Measurements from ENCODE around the gene BRWD1. TPM values are rescaled to one million over a fixed set of nuclear protein-coding genes. Genes with fewer than 3 reads are reported as not detected.

BRWD1 gene
- total and polyA plus RNA-seq, 3 donors from 2014 or later, result 32.8 to 123 (median 102) TPM

- WGBS, 2 donors, result 83 to 89% methylated on average over 4 of the region's 4 CpGs
- no peak for DNase-seq
- intact Hi-C loops (cut with DNase I; ENCODE audit: low total_unique reads), result no loop called here
Measured at GRCh38 chr21:39175154-39175553, 138.3 kb downstream of the BRWD1 start.

GRCh38 chr21:39173716-39174680 is 139.4 kb downstream of the BRWD1 start:
- Histone ChIP-seq H3K9me3 (no peaks in the 10 kb centered on the region), H3K4me1 (no peaks in the 10 kb centered on the region), H3K4me3 (no peak overlapping the region), H3K36me3 (ENCODE audit: low read depth, missing control alignments) (no peaks in the 10 kb centered on the region), H3K27ac (no peak overlapping the region), H3K27me3 (no peaks in the 10 kb centered on the region)
- TF ChIP-seq CTCF (IDR thresholded peaks at IDR 0.05) (no peak), POLR2A (IDR thresholded peaks at IDR 0.05) (no peak)
- intact Hi-C loops (cut with DNase I; ENCODE audit: low total_unique reads), result no loop called here
- 88 to 91% methylated on average over 3 of the region's 3 CpGs for WGBS, 2 donors
- DNase-seq, result no peak

More at GRCh38 chr21:39175154-39175553, 138.3 kb downstream of the BRWD1 start:
- Histone ChIP-seq H3K36me3 (ENCODE audit: low read depth, missing control alignments) (no peaks in the 10 kb centered on the region), H3K27me3 (no peaks in the 10 kb centered on the region), H3K4me3 (no peak overlapping the region), H3K4me1 (no peaks in the 10 kb centered on the region), H3K9me3 (no peaks in the 10 kb centered on the region), H3K27ac (no peak overlapping the region)
- TF ChIP-seq CTCF (IDR thresholded peaks at IDR 0.05) (peak in 1 of 3 experiments; percentile 72), POLR2A (IDR thresholded peaks at IDR 0.05) (no peak)

- H3K4me1 ChIP-seq, result no peaks in the 10 kb centered on the region
- WGBS, 2 donors, result 88 to 94% methylated on average over 5 of the region's 5 CpGs
- H3K27me3 ChIP-seq, result no peaks in the 10 kb centered on the region
- no peak for TF ChIP-seq CTCF (IDR thresholded peaks at IDR 0.05)
- no peak for TF ChIP-seq POLR2A (IDR thresholded peaks at IDR 0.05)
- no peak overlapping the region for H3K27ac ChIP-seq
- no peak for DNase-seq
- H3K4me3 ChIP-seq, result no peak overlapping the region
- H3K36me3 ChIP-seq (ENCODE audit: low read depth, missing control alignments), result no peaks in the 10 kb centered on the region
- no peaks in the 10 kb centered on the region for H3K9me3 ChIP-seq
- intact Hi-C loops (cut with DNase I; ENCODE audit: low total_unique reads), result no loop called here
Measured at GRCh38 chr21:39169906-39170305, 143.5 kb downstream of the BRWD1 start.

- WGBS, 2 donors, result 94 to 95% methylated on average over 2 of the region's 2 CpGs
- intact Hi-C loops (cut with DNase I; ENCODE audit: low total_unique reads), result no loop called here
Measured at GRCh38 chr21:39168800-39169199, 144.6 kb downstream of the BRWD1 start.

More at GRCh38 chr21:39168800-39169199, 144.6 kb downstream of the BRWD1 start:
- no peak for TF ChIP-seq CTCF (IDR thresholded peaks at IDR 0.05)
- TF ChIP-seq POLR2A (IDR thresholded peaks at IDR 0.05), result no peak
- no peaks in the 10 kb centered on the region for H3K9me3 ChIP-seq
- H3K4me3 ChIP-seq, result no peak overlapping the region
- DNase-seq, result no peak
- H3K4me1 ChIP-seq, result no peaks in the 10 kb centered on the region
- H3K36me3 ChIP-seq (ENCODE audit: low read depth, missing control alignments), result no peaks in the 10 kb centered on the region
- no peak overlapping the region for H3K27ac ChIP-seq
- H3K27me3 ChIP-seq, result no peaks in the 10 kb centered on the region
